Putamen (tissue), 1 donor: ENCODE results near the gene NOC4L.

Source experiments
- DNase-seq: peaks from one replicate; pipeline ENCODE4 v3.0.0-alpha.2; 2016; ENCODE audit warnings: low spot score

NOC4L gene

GRCh38 chr12:132170094-132170636, 25.9 kb downstream of the NOC4L start:
- no peak for DNase-seq

GRCh38 chr12:132170637-132171292, 26.5 kb downstream of the NOC4L start:
- no peak for DNase-seq

GRCh38 chr12:132171293-132171967, 27.2 kb downstream of the NOC4L start:
- DNase-seq, result no peak

GRCh38 chr12:132171968-132172521, 27.8 kb downstream of the NOC4L start:
- no peak for DNase-seq

- DNase-seq, result no peak
Observed at GRCh38 chr12:132172619-132173018, 28.4 kb downstream of the NOC4L start.

- DNase-seq, result no peak
Observed at GRCh38 chr12:132173135-132174014, 29.1 kb downstream of the NOC4L start.

GRCh38 chr12:132174015-132174838, 30.0 kb downstream of the NOC4L start:
- DNase-seq, result no peak

- no peak for DNase-seq
Observed at GRCh38 chr12:132174839-132175490, 30.7 kb downstream of the NOC4L start.

- DNase-seq, result no peak
Observed at GRCh38 chr12:132175496-132176384, 31.5 kb downstream of the NOC4L start.

- DNase-seq, result no peak
Observed at GRCh38 chr12:132176385-132176919, 32.2 kb downstream of the NOC4L start.

GRCh38 chr12:132176920-132177551, 32.8 kb downstream of the NOC4L start:
- no peak for DNase-seq

- no peak for DNase-seq
Observed at GRCh38 chr12:132178316-132178715, 34.1 kb downstream of the NOC4L start.

GRCh38 chr12:132178801-132179401, 34.6 kb downstream of the NOC4L start:
- no peak for DNase-seq

- DNase-seq, result no peak
Observed at GRCh38 chr12:132179431-132180362, 35.4 kb downstream of the NOC4L start.

GRCh38 chr12:132180648-132181546, 36.6 kb downstream of the NOC4L start:
- DNase-seq, result no peak

- no peak for DNase-seq
Observed at GRCh38 chr12:132181570-132182200, 37.4 kb downstream of the NOC4L start.
